Measurements from ENCODE around the gene TNFRSF1B.

GRCh38 chr1:12126781-12127180, 40.0 kb upstream of the TNFRSF1B start:
- TF ChIP-seq POLR2A (IDR thresholded peaks at IDR 0.05; ENCODE audit: low read length) (no peak), GATA1 (IDR thresholded peaks at IDR 0.05; ENCODE audit: low read depth, low read length) (no peak)

Measured in erythroblast (primary cell).